NCI-H146 treated with DMSO at 0.1 percent for 48 hours (cell line): ENCODE measurements around the gene CORO7.

ENCODE experiments used
- DNase-seq: peaks from one replicate; lab custom pipeline; 2025; ENCODE audit not compliant: unreplicated experiment; lab: John Stamatoyannopoulos, UW

Gene CORO7

DNA sequence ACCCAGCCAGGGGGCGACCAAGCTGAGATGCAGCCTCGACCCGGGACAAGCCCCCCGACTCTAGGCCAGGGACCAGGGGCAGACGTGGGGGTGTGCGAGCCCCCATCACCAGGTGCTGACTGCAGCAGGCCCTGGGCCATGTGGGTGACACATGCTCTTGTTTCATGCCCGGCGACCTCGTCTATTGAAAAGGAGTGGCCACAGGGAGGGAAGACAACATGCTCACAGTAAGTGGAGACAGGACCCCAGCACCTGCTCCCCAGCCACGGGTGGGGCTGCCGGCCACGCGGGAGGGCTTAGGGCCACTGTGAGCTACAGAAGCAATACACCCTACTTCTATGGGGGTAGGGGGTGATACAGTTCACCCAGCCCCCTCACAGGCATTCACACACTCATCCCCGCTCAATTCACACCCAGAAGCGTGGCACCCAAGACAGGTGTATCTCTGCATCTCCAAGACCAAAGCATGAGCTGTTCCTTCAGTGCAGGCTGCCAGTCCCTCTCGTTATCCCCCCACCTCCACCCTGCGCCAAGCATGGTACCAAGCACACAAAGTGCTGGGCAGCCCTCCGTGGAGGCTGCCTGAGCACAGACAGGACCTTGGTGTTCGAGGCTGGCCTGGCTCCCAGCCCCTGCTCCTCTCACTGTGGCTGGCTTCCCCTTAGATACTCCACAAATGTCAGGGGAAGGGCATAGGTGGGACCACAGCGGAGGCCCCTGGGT is 31.2 kb downstream of the CORO7 start:
- DNase-seq = no peak

DNA sequence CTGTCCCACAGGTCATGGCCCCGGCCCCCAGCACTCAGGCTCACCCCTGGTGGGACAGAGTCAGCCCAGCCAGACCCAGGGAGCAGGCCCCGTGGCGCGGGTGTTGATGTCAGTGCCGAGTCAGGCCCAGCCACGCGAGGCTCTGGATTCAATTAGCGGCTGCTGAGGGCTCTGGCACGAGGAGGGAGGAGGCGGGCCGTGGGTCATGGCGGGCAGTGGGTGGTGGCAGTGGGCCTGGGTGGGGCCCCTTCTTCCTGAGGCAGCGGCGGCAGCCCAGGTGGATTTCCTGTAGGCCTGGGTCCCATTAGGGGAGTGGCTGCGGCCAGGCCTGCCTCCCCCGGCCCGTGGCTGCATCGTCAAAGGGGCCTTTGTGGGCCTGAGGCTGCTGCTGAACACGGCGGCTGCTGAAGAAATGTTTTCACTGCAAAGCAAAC is 31.9 kb downstream of the CORO7 start:
- DNase-seq = no peak

DNA sequence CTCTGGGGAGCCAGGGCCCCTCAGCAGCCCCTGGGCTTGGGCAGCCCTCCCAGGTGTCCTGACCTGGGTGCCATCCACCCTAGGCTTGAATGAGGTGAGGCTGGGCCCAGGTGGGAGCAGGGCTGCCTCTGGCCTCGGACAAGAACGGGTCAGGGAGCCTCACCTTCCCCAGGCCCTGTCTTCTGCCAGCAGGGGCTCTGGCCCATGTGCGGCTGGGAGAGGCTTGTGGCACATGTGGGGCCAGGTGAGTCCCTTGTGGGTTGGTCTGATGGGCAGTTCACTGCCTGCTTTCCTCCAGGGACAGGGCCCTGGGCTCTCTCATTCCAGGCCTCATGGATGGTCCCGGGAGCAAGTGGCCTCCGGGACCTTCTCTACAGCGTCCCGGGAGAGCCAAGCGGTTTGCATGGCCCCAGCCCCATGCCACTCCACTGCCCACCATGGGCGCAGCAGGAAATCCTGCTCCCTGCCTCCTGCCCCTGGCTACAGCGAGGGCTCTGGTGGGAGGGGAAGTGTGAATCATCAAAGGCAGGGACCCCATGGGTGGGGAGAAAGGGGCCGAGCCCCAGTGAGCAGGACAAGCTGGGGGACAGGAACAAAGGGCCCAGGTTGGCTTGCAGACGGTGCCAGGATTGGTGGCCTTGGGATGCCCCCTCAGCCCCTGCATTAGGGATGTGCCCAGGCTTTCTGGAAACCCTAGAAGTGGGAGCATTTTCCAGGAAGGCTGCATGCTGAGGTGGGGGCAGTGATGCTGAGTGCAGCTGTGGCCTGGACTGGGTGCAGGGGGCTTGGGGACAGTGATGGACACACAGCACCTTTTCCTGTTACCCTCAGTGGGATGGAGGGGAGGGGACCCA is 32.6 kb downstream of the CORO7 start:
- DNase-seq = no peak

DNA sequence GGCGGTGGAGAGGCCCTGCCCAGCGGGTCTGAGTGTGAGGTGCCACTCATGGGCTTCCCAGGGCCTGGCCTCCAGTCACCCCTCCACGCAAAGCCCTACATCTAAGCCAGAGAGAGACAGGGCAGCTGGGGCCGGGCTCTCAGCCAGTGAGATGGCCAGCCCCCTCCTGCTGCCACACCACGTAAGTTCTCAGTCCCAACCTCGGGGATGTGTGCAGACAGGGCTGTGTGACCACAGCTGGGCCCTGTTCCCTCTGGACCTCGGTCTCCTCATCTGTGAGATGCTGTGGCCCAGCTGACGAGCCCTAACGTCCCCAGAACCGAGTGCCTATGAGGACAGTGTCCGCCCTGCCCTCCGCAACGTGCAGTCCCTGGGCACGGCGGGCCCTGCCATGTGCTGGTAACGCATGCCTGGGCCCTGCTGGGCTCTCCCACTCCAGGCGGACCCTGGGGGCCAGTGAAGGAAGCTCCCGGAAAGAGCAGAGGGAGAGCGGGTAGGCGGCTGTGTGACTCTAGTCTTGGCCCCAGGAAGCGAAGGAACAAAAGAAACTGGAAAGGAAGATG is 33.5 kb downstream of the CORO7 start:
- DNase-seq = no peak

DNA sequence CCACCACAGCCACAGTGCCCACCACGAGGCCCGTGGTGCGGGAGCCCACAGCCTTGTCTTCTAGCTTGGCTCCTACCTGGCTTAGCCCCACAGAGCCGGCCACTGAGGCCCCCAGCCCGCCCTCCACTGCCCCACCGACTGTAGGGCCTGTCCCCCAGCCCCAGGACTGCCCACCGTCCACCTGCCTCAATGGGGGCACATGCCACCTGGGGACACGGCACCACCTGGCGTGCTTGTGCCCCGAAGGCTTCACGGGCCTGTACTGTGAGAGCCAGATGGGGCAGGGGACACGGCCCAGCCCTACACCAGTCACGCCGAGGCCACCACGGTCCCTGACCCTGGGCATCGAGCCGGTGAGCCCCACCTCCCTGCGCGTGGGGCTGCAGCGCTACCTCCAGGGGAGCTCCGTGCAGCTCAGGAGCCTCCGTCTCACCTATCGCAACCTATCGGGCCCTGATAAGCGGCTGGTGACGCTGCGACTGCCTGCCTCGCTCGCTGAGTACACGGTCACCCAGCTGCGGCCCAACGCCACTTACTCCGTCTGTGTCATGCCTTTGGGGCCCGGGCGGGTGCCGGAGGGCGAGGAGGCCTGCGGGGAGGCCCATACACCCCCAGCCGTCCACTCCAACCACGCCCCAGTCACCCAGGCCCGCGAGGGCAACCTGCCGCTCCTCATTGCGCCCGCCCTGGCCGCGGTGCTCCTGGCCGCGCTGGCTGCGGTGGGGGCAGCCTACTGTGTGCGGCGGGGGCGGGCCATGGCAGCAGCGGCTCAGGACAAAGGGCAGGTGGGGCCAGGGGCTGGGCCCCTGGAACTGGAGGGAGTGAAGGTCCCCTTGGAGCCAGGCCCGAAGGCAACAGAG is 34.2 kb downstream of the CORO7 start:
- no peak for DNase-seq

DNA sequence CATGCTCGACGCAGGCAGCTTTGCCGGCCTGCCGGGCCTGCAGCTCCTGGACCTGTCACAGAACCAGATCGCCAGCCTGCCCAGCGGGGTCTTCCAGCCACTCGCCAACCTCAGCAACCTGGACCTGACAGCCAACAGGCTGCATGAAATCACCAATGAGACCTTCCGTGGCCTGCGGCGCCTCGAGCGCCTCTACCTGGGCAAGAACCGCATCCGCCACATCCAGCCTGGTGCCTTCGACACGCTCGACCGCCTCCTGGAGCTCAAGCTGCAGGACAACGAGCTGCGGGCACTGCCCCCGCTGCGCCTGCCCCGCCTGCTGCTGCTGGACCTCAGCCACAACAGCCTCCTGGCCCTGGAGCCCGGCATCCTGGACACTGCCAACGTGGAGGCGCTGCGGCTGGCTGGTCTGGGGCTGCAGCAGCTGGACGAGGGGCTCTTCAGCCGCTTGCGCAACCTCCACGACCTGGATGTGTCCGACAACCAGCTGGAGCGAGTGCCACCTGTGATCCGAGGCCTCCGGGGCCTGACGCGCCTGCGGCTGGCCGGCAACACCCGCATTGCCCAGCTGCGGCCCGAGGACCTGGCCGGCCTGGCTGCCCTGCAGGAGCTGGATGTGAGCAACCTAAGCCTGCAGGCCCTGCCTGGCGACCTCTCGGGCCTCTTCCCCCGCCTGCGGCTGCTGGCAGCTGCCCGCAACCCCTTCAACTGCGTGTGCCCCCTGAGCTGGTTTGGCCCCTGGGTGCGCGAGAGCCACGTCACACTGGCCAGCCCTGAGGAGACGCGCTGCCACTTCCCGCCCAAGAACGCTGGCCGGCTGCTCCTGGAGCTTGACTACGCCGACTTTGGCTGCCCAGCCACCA is 35.1 kb downstream of the CORO7 start:
- DNase-seq = no peak

DNA sequence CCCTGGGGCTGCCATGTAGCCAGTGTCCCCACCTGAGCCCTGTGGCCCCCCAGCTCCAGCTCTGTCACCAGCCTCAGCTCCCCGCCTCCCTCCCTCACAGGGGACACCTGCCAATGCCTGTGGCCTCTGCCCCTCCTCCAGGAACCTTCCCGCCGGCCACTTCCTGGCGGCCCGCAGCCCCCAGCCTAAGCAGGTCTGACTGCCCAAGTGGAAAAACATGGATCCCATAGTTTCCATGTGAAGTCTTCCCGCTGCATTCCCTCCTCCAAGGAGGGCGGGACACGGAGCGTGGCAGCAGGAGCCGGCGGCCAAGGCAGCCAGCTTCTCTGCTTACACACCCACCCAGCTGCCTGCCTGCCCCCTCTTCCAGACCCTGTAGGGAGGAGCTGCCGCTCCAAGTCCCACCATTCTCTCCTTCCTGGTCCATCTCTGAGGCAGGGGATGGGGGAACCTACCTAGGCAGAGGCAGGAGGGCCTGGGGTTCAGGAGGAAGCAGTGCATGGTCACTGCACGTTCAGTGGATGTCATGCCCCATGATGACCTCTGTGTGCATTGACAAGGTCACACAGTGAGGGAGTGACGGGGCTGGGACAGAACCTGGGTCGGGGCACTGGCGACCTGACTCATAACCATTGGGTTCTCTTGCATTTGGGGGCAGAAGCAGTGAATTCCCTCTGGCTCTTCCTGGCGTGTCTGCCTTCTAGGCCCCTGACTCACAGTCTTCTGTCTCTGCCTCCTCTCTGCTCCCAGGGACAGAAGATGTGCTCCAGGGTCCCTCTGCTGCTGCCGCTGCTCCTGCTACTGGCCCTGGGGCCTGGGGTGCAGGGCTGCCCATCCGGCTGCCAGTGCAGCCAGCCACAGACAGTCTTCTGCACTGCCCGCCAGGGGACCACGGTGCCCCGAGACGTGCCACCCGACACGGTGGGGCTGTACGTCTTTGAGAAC is 36.0 kb downstream of the CORO7 start:
- no peak for DNase-seq

DNA sequence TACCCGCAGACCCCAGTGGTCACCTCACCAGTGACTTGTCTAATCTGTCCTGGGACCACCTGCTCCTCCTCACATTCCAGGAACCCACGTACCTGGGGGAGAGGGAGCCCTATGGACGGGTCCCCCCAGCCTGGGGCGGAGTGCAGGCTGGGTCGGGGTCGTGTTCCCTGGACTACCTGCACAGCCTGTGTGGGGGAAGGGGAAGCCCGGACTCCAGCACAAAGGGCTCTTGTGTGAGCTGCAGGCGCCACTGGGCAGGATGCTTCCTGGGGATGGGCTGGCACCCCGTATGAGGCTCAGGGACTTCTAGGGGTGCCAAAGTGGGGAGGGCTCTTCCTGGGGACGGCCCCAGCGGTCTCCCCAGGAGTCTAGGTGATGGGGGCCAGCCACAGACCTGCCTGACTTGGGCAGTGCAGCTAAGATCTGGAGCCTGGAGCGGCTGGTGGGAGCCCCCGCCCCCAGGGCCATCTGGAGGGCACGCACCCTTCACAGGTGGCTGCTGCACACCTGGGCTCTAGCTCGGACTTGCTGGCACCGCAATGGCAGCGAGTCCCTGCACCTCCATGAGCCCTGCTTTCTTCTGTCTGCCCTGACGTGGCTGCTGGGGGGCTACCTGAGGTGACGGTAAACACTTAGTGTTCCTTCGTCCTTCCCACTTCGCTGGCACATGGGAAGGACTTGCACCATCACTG is 37.3 kb downstream of the CORO7 start:
- DNase-seq = no peak

DNA sequence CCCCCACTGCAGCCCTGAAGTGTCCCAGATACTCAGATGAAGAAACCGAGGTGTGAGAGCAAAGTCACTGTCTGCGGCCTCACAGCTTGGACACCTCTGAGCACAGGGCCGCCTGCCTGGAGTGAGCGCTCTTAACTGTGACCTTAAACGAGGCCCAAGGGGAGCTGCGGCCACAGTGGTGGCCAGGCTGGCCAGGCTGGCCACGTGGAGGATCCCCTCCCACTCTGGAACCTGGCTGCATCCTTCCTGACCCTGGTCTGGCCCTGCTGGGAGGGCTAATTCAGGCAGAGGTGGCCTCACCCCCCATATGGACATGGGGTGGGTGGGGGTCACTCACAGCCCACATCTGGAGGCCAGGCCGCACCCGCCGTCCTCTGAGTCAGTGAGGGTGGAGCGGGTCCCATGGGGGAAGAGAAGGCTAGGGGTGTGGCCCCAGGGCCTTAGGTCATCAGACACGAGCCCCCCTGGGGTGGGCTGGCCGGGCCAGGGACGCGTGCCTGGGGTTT is 38.2 kb downstream of the CORO7 start:
- DNase-seq = no peak

DNA sequence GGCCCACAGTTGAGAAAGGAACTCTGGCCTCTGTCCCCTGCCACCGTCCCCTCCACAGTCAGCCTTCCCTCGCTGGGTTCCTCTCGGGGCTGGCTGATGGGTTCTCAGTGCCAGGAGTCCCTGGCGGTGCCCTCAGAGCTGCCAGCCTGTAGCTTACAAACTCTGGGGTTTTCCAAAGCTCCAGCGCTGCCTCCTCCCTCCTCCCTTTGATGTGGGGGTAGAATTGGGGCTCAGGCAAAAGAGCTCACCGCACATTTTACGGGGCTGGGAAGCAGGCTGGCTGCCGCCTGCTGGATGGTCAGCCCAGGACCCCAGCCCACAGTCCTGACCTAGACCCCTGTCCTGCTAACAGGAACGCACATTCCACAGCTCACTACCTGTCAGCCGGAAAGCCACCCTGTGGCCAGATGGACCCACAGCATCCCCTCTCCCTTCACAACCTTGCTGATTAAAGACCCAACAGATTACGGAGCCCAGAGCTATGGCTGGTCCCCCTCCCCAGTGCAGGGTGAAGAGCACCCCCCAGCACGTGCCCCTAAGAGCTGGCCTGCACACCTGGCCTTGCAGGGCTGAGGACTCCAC is 38.7 kb downstream of the CORO7 start:
- DNase-seq = no peak

DNA sequence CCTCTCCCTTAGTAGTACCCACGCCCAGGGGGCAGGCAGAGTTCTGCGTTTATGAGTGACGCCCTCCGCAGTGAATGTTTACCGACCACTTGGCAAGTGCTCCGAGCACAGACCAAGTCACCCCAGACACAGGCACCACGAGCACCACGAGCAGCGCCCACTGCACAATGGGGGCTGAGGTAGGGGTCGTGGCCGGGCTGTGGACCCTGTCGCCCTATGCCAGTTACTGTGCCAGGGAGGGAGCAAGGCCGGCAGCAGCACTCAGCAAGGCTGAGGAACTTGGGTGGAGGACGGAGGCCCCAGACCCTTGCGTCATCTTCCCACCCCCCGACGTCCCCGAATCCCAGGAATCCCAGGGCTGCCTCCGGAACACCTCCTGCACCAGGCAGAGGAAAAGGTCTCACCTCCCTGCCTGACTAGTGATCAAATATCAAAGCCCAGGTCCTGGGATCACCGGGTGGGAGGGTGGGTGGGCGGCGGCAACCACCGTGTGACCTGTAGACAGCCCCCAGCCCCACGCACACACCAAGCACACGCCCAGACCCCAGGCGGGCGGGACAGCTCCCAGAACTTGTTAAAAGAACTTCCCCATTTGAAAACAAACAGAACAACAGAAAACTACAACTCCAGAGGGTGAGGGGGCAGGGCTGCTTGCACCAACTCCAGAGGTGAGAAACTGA is 39.4 kb downstream of the CORO7 start:
- no peak for DNase-seq

DNA sequence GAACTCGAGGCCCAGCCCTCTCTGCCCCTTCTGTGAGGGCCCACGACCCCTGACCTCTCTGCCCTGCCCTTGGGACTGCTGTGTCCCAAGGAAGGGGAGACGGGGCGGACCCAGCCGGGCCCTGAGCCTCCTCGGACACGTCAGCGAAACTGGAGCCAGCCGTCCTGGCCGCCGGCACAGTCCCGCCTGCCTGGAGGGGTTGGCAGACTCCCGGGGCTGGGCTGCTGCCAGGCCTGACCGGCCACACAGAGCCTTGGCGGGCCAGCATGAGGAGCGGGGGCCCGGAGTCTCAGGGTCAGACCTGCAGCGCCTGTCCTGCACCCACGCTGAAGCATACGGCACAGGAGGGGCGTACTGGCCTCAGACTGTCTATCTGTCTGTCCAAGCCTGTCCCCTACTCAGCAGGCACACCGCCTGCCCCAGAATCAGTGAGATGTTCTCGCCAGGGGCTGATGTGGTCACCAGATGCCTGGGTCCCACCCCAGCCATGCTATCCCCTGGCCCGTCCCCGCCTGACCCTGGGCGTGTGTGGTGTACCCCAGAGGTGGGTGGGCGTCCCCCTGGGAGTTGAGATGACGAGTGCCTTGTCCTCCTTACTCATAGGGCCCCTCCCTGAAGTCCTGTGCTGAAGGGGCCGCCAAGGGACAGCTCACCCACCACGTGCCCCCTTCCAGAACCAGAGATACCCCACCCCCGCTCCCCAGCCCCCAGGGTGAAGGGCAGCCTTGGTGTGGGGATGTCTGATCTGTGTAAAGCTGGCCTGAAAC is 40.1 kb downstream of the CORO7 start:
- DNase-seq = no peak

DNA sequence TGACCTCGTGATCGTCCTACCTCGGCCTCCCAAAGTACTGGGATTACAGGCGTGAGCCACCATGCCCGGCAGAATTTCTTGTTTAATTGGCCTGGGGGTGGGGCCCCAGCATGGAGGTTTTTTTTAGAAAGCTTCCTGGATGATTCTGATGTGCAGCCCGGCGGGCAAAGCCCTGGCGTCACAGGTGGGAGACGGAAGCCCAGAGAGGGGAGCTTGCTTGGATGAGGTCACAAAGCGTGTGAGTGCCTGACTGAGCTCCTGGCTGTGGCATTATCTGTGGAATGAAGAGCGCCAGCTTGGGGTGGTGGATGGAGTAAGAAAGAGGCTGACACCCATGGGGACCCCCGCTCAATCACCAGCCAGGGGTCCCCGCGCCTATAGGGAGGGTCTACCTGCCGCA is 40.7 kb downstream of the CORO7 start:
- DNase-seq = no peak

DNA sequence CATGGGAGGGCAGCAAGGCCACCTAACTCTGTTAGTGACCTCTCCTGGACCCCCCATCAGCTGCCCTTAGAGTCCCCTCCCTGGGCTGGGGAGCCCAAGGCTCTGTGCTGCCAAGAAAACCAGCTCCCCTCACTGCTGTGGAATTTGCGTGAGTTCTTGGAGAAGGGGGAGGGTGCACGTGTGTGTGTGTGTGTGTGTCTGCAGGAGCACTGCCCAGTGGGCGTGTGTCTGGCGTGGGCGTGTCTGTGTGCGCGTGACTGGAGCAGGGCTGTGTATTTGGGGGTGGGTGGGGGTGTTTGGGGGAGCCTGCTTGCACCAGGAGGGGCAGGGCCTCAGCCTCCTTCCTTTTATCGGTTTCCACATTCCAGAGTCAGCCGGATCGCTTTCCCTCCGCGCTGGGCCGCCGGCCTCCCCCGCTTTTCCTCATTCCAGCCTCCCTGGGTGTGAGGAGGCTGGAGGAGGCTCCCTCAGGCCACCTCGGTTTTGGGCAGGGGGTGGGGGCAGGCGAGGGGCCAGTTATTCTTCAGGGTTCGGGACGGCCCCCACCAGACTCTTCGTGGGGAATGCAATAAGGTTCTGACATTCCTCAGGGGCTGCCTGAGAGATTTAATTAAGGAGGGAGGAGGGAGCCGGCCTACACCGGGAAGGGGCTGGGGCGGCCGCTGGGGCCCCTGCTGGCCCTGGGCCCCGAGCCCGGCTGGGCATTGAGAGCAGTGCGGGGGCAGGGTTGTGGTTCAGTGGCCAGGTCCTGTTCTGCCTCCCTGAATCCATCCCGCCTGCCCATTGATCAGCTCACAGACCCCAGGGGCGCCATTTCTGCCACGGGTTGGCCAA is 42.3 kb downstream of the CORO7 start:
- no peak for DNase-seq

DNA sequence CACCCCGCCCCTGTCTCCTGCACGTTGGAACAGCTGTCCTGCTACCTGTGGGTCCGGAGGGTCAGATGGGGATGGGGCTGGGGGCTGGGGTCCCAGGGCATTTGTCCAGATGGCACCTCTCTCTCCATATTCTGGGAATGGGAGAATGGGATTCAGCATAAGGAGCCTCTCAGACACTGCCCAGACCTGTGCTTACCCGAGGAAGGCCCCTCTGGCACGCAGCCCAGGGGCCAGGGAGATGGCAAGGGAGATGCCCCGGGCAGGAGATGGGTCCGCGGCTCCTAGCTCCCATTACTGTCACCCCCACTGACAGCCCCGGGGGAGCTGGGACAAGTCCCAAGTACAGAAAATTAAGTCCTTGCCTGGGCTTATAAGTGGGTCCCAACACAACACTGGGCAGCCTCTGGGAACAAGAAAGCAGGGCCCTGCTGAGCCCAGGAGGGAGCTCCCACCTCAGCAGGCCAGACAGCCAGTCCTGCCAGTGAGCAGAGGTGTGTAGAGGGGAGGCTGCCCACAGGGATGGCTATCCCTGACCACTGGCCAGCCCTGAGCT is 43.0 kb downstream of the CORO7 start:
- DNase-seq = no peak
